Skeletal muscle satellite cell (primary cell): ENCODE results near the gene ADARB2.

ENCODE experiments used
- H3K27me3 ChIP-seq: 2 replicates; pipeline ENCODE4 v1.7.0; 2013; ENCODE audit warnings: low read length; ENCODE audit not compliant: control insufficient read depth, insufficient read depth
- H3K36me3 ChIP-seq: 2 replicates; pipeline ENCODE4 v1.7.0; 2013; ENCODE audit warnings: mild to moderate bottlenecking, control low read depth, low read length; ENCODE audit not compliant: insufficient read depth
- H3K4me1 ChIP-seq: 2 replicates; pipeline ENCODE4 v1.7.0; 2013; ENCODE audit warnings: low read length; ENCODE audit not compliant: control insufficient read depth, insufficient read depth
- H3K4me2 ChIP-seq: 2 replicates; pipeline ENCODE4 v1.7.0; 2013; ENCODE audit warnings: mild to moderate bottlenecking, low read length
- H3K4me3 ChIP-seq: 2 replicates; pipeline ENCODE4 v1.7.0; 2013; ENCODE audit warnings: low read length
- H3K9ac ChIP-seq: 2 replicates; pipeline ENCODE4 v1.7.0; 2013; ENCODE audit warnings: mild to moderate bottlenecking, low read depth, low read length, moderate library complexity
- H3K9me3 ChIP-seq: replicated peaks from 2 replicates; pipeline ENCODE4 v1.7.0; 2013; ENCODE audit warnings: mild to moderate bottlenecking, control low read depth, low read length

The ADARB2 gene

DNA sequence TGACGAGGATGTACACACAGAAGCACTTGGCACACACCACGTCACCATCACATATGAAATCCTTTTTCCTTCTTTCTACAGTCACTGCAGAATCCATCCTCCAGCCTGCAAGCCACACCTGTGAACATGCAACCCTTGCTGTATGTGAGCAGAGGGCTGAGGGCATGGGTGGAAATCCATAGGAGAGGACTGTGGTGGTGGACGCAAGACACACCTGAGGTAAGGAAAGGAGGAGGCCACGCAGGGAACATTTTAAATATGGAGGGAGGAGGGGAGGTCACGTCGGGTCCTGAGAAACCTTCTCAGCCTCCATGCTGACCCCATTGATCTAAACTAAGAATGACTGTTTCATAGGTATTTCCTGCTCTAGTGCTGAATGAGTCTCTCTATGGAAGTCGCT lies 28.6 kb downstream of the ADARB2 start:
- no peak overlapping the region for H3K4me2 ChIP-seq
- H3K4me1 ChIP-seq, result no peaks in the 10 kb centered on the region
- no peaks in the 10 kb centered on the region for H3K27me3 ChIP-seq
- no peak overlapping the region for H3K9ac ChIP-seq
- H3K4me3 ChIP-seq, result no peak overlapping the region
- H3K36me3 ChIP-seq, result no peaks in the 10 kb centered on the region
- H3K9me3 ChIP-seq, result peaks cover 18% of the 10 kb centered on the region

DNA sequence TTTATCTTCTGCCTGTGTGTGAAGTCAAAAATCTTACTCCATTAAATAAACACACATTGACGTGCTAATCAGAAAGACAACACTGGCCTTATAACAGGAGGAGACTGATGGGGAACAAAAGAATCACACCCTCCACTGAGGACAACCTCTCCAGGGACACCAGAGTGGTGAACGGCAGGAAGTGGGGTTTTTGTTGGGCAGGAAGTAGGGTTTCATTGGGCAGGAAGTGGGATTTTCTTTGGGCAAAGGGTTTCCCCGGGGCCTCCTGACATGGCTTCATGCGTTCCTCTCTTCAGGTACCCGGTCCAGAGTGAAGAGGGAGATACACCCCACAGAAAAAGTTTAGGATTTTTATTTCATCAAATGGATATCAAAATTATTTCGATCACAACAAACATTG lies 30.6 kb downstream of the ADARB2 start:
- H3K9me3 ChIP-seq, result peaks cover 19% of the 10 kb centered on the region
- H3K36me3 ChIP-seq, result no peaks in the 10 kb centered on the region
- H3K4me3 ChIP-seq, result no peak overlapping the region
- no peaks in the 10 kb centered on the region for H3K27me3 ChIP-seq
- H3K4me1 ChIP-seq, result no peaks in the 10 kb centered on the region
- H3K9ac ChIP-seq, result no peak overlapping the region
- no peak overlapping the region for H3K4me2 ChIP-seq

DNA sequence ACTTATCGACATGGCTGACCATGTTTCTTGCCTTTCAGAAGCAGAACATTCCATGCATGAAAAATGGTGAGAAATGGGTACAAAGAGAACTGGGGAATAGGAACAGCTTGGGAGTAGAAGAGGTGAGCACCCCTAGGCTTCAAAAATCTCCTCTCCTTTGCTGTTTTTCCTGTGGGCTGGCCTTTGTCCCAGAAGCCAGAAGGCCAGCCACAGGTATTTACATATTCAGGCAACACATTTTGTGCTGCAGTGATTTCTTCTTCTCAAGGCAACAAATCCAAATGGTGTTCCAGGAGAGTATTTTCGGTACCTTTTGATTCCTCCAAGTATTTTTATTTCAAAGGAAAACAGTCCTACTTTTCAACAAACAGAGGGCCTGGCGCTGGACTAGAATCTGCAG lies 31.1 kb downstream of the ADARB2 start:
- Histone ChIP-seq H3K9me3 (peaks cover 15% of the 10 kb centered on the region), H3K4me1 (no peaks in the 10 kb centered on the region), H3K27me3 (no peaks in the 10 kb centered on the region), H3K36me3 (no peaks in the 10 kb centered on the region), H3K9ac (no peak overlapping the region), H3K4me3 (no peak overlapping the region), H3K4me2 (no peak overlapping the region)

GRCh38 chr10:1698185-1698584 lies 39.1 kb downstream of the ADARB2 start:
- Histone ChIP-seq H3K4me3 (no peak overlapping the region), H3K9ac (no peak overlapping the region), H3K9me3 (peaks cover 19% of the 10 kb centered on the region), H3K36me3 (no peaks in the 10 kb centered on the region), H3K4me2 (no peak overlapping the region), H3K4me1 (no peaks in the 10 kb centered on the region), H3K27me3 (no peaks in the 10 kb centered on the region)

- no peaks in the 10 kb centered on the region for H3K4me1 ChIP-seq
- H3K27me3 ChIP-seq, result no peaks in the 10 kb centered on the region
- H3K36me3 ChIP-seq, result no peaks in the 10 kb centered on the region
- H3K4me3 ChIP-seq, result no peak overlapping the region
- H3K9me3 ChIP-seq, result peaks cover 12% of the 10 kb centered on the region
- no peak overlapping the region for H3K4me2 ChIP-seq
- H3K9ac ChIP-seq, result no peak overlapping the region
These were observed 41.2 kb downstream of the ADARB2 start for GRCh38 chr10:1696106-1696505.

DNA sequence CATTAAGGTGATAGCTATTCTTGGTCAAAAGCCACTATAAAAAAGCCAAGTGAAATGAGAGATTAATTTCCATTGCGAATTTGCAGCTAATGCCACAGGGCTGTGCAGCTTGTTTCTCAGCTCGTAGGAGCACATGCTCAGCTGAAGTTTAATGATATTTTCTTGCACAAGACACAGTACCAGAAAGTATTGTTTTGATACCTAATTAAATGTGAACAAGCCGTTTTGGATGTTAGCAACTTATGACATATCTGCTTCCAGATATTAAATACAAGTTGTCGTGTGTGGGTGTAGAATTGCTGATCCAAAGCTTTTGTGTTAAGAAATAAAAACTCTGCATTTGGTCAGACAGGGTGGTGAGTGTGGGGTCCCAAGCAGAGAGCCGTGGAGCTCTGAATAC lies 47.2 kb downstream of the ADARB2 start:
- H3K4me3 ChIP-seq, result no peak overlapping the region
- no peaks in the 10 kb centered on the region for H3K4me1 ChIP-seq
- H3K9ac ChIP-seq, result no peak overlapping the region
- no peaks in the 10 kb centered on the region for H3K27me3 ChIP-seq
- H3K4me2 ChIP-seq, result no peak overlapping the region
- peaks cover 12% of the 10 kb centered on the region for H3K9me3 ChIP-seq
- no peaks in the 10 kb centered on the region for H3K36me3 ChIP-seq

GRCh38 chr10:1688531-1688930 lies 48.8 kb downstream of the ADARB2 start:
- Histone ChIP-seq H3K36me3 (no peaks in the 10 kb centered on the region), H3K4me3 (no peak overlapping the region), H3K4me1 (no peaks in the 10 kb centered on the region), H3K9me3 (peaks cover 5% of the 10 kb centered on the region), H3K9ac (no peak overlapping the region), H3K4me2 (no peak overlapping the region), H3K27me3 (no peaks in the 10 kb centered on the region)

GRCh38 chr10:1687623-1688150 lies 49.6 kb downstream of the ADARB2 start:
- Histone ChIP-seq H3K4me3 (no peak overlapping the region), H3K4me2 (no peak overlapping the region), H3K4me1 (no peaks in the 10 kb centered on the region), H3K27me3 (no peaks in the 10 kb centered on the region), H3K9ac (no peak overlapping the region), H3K36me3 (no peaks in the 10 kb centered on the region), H3K9me3 (peaks cover 5% of the 10 kb centered on the region)

GRCh38 chr10:1687190-1687589 lies 50.1 kb downstream of the ADARB2 start:
- Histone ChIP-seq H3K27me3 (no peaks in the 10 kb centered on the region), H3K4me2 (no peak overlapping the region), H3K9ac (no peak overlapping the region), H3K36me3 (no peaks in the 10 kb centered on the region), H3K4me1 (no peaks in the 10 kb centered on the region), H3K4me3 (no peak overlapping the region), H3K9me3 (peaks cover 7% of the 10 kb centered on the region)

- no peaks in the 10 kb centered on the region for H3K4me1 ChIP-seq
- H3K27me3 ChIP-seq, result no peaks in the 10 kb centered on the region
- no peak overlapping the region for H3K4me3 ChIP-seq
- H3K36me3 ChIP-seq, result no peaks in the 10 kb centered on the region
- no peak overlapping the region for H3K4me2 ChIP-seq
- no peak overlapping the region for H3K9ac ChIP-seq
- H3K9me3 ChIP-seq, result peaks cover 14% of the 10 kb centered on the region
These were observed 50.9 kb downstream of the ADARB2 start for GRCh38 chr10:1686491-1686749.

GRCh38 chr10:1685699-1686490 lies 51.4 kb downstream of the ADARB2 start:
- Histone ChIP-seq H3K9me3 (peaks cover 12% of the 10 kb centered on the region), H3K4me3 (no peak overlapping the region), H3K27me3 (no peaks in the 10 kb centered on the region), H3K36me3 (no peaks in the 10 kb centered on the region), H3K9ac (no peak overlapping the region), H3K4me1 (no peaks in the 10 kb centered on the region), H3K4me2 (no peak overlapping the region)

DNA sequence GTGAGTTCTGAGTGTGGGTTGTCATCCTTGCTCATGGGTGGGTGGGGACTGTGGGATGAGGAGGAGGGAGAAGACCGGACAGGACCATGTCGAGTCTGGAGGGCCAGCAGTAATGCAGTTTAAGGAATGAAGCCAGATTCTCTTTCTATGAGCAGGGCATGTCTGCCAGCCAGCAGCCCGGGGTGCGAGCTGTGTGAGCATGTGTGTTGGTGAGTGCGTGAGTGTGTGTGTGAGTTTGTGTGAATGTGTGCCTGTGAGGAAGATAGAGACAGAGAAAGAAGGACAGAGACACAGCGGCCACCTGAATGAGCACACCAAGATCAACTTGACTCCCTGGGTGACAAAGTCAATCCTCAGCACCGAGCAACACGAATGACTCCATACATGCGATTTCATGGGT lies 52.3 kb downstream of the ADARB2 start:
- H3K4me1 ChIP-seq, result no peaks in the 10 kb centered on the region
- no peak overlapping the region for H3K9ac ChIP-seq
- no peak overlapping the region for H3K4me3 ChIP-seq
- H3K27me3 ChIP-seq, result no peaks in the 10 kb centered on the region
- no peak overlapping the region for H3K4me2 ChIP-seq
- H3K36me3 ChIP-seq, result no peaks in the 10 kb centered on the region
- H3K9me3 ChIP-seq, result peaks cover 12% of the 10 kb centered on the region
